K562 treated with DMSO at 1 percent for 4 hours (cell line): ENCODE measurements around the gene ANXA4. TPM values are rescaled to one million over a fixed set of nuclear protein-coding genes. Genes with fewer than 3 reads are reported as not detected.

Experiments used
- total RNA-seq: library from RNA; unstranded; fragments of 300-600 nt; gene quantifications from 2 replicates; pipeline ENCODE4 v1.2.3, GENCODE V29; 2022; ENCODE audit not compliant: insufficient read depth

Gene ANXA4
- 11.9 TPM in 2 replicates for total RNA-seq

GRCh38 chr2:69741575-69742321 is at the start of gene ANXA4:
TSS of gene ANXA4 (plus strand) at chr2:69742134. CDS start at chr2:69781566, 39,432 bp downstream.

GRCh38 chr2:69829256-69830044 is 87.5 kb downstream of the ANXA4 start, which contains the start of gene GMCL1:
TSS of gene GMCL1 (plus strand) at chr2:69829660. CDS start at chr2:69829893, 233 bp downstream.

Other genes starting within 250 kb of the ANXA4 start
- gene AAK1, start 98.4 kb upstream of the ANXA4 start, total RNA-seq = 15.8 and 16.0 TPM in 2 replicates
- gene GMCL1, start 87.5 kb downstream of the ANXA4 start, total RNA-seq = 10.1 and 10.6 TPM in 2 replicates
- 30.0 and 39.0 TPM in 2 replicates for gene SNRNP27, start 151.8 kb downstream of the ANXA4 start, total RNA-seq
- gene MXD1, start 173.0 kb downstream of the ANXA4 start, total RNA-seq = 12.4 and 15.3 TPM in 2 replicates
- gene ASPRV1, start 219.5 kb downstream of the ANXA4 start, total RNA-seq = 0.75 and 1.8 TPM in 2 replicates